KMS-11 (cell line): Measurements from ENCODE around the gene MCAT.
"Not testable (repeated sequence)": the region's sequence is repeated elsewhere in the genome, so short reads cannot be mapped to it uniquely, and the experiment has no call there.

Experiments
- H2AFZ ChIP-seq: fragments of 200-600 bp; sonication (generic); 2 replicates; pipeline ENCODE4 v1.6.1; 2016; ENCODE audit warnings: antibody characterized with exemption, mixed run types, low read depth
- H3K27ac ChIP-seq: fragments of 200-600 bp; sonication (generic); 2 replicates; pipeline ENCODE4 v1.6.1; 2016; ENCODE audit warnings: mild to moderate bottlenecking, mixed run types
- H3K27me3 ChIP-seq: fragments of 200-600 bp; sonication (generic); 2 replicates; pipeline ENCODE4 v1.6.1; 2017; ENCODE audit warnings: mild to moderate bottlenecking, low read depth, mixed run types, moderate library complexity; ENCODE audit not compliant: insufficient read depth
- H3K36me3 ChIP-seq: fragments of 200-600 bp; sonication (generic); 2 replicates; pipeline ENCODE4 v1.6.1; 2017; ENCODE audit warnings: mild to moderate bottlenecking, mixed run types; ENCODE audit not compliant: insufficient read depth
- H3K4me1 ChIP-seq: fragments of 200-600 bp; sonication (generic); 2 replicates; pipeline ENCODE4 v1.6.1; 2016; ENCODE audit warnings: mild to moderate bottlenecking, low read depth, mixed run types; ENCODE audit not compliant: poor library complexity, severe bottlenecking
- H3K4me2 ChIP-seq: fragments of 200-600 bp; sonication (generic); 2 replicates; pipeline ENCODE4 v1.7.0; 2016; ENCODE audit warnings: mild to moderate bottlenecking, mixed run types
- H3K4me3 ChIP-seq: fragments of 200-600 bp; sonication (generic); IDR thresholded peaks from 2 replicates; pipeline ENCODE4 v1.6.1; 2017; ENCODE audit warnings: low read depth, low read length, mixed read lengths; ENCODE audit not compliant: insufficient read depth
- H3K79me2 ChIP-seq: fragments of 200-600 bp; sonication (generic); 2 replicates; pipeline ENCODE4 v1.6.1; 2016; ENCODE audit warnings: low read depth, mixed run types; ENCODE audit not compliant: insufficient read depth
- H3K9ac ChIP-seq: fragments of 200-600 bp; sonication (generic); 2 replicates; pipeline ENCODE4 v1.6.1; 2016; ENCODE audit warnings: mild to moderate bottlenecking, mixed run types
- H4K20me1 ChIP-seq: fragments of 200-600 bp; sonication (generic); 2 replicates; pipeline ENCODE4 v1.6.1; 2016; ENCODE audit warnings: mild to moderate bottlenecking, mixed run types; ENCODE audit not compliant: insufficient read depth
- CTCF ChIP-seq: fragments of 200-600 bp; sonication (generic); conservative IDR thresholded peaks from 2 replicates; pipeline ENCODE4 v1.6.1; 2017; ENCODE audit warnings: low read depth, mild to moderate bottlenecking, antibody characterized with exemption, low read length, moderate library complexity, mixed read lengths

The MCAT gene

GRCh38 chr22:43151251-43152002, 8.2 kb upstream of the MCAT start, which contains the start of gene TSPO:
Gene TSPO (plus strand): TSS chr22:43151559. CDS start chr22:43159239, 7,680 bp downstream.
- Histone ChIP-seq H3K36me3 (no peaks in the 10 kb centered on the region), H3K27ac (peak within 1 kb of the TSS; percentile 31; the same call in 1 of the 2 replicates), H3K4me1 (peaks cover 37% of the 10 kb centered on the region), H2AFZ (peak within 1 kb of the TSS; percentile 90), H3K4me3 (no peak within 1 kb of the TSS), H3K4me2 (peak within 1 kb of the TSS; percentile 73), H3K27me3 (no peaks in the 10 kb centered on the region), H3K9ac (peak within 1 kb of the TSS; percentile 66), H3K79me2 (peaks cover 4% of the 10 kb centered on the region; the same call in 1 of the 2 replicates), H4K20me1 (no peaks in the 10 kb centered on the region)
- TF ChIP-seq CTCF, result no peak

GRCh38 chr22:43150731-43151206, 7.6 kb upstream of the MCAT start:
- Histone ChIP-seq H3K27ac (no peak overlapping the region), H3K27me3 (no peaks in the 10 kb centered on the region), H3K4me3 (no peak overlapping the region), H4K20me1 (no peaks in the 10 kb centered on the region), H3K79me2 (peaks cover 4% of the 10 kb centered on the region; the same call in 1 of the 2 replicates), H3K4me1 (peaks cover 37% of the 10 kb centered on the region), H3K4me2 (peak overlapping the region; percentile 73), H2AFZ (peak overlapping the region; percentile 90), H3K9ac (no peak overlapping the region; the same call in 1 of the 2 replicates), H3K36me3 (no peaks in the 10 kb centered on the region)
- no peak for TF ChIP-seq CTCF

- Histone ChIP-seq H3K36me3 (no peaks in the 10 kb centered on the region), H3K4me3 (no peak overlapping the region), H3K9ac (no peak overlapping the region), H4K20me1 (no peaks in the 10 kb centered on the region), H3K4me2 (peak overlapping the region; percentile 17; the same call in 1 of the 2 replicates), H3K27ac (no peak overlapping the region), H3K4me1 (peaks cover 34% of the 10 kb centered on the region), H3K27me3 (no peaks in the 10 kb centered on the region), H2AFZ (no peak overlapping the region; the same call in 1 of the 2 replicates), H3K79me2 (no peaks in the 10 kb centered on the region)
- no peak for TF ChIP-seq CTCF
Measured at GRCh38 chr22:43148581-43148980, 5.4 kb upstream of the MCAT start.

GRCh38 chr22:43147821-43148220, 4.6 kb upstream of the MCAT start:
- Histone ChIP-seq H3K27me3 (no peaks in the 10 kb centered on the region), H2AFZ (peak overlapping the region; percentile 68), H3K9ac (peak overlapping the region; percentile 22; the same call in 1 of the 2 replicates), H3K27ac (peak overlapping the region; percentile 45; the same call in 1 of the 2 replicates), H3K4me1 (peaks cover 30% of the 10 kb centered on the region), H3K4me2 (peak overlapping the region; percentile 83), H4K20me1 (no peaks in the 10 kb centered on the region), H3K4me3 (no peak overlapping the region), H3K79me2 (no peaks in the 10 kb centered on the region), H3K36me3 (no peaks in the 10 kb centered on the region)
- TF ChIP-seq CTCF, result no peak

- H3K4me2 ChIP-seq, H2AFZ ChIP-seq, H3K9ac ChIP-seq, H3K27ac ChIP-seq, H3K27me3 ChIP-seq, H4K20me1 ChIP-seq, H3K36me3 ChIP-seq, H3K4me3 ChIP-seq: not testable (repeated sequence)
- Histone ChIP-seq H3K4me1 (peaks cover 36% of the 10 kb centered on the region), H3K79me2 (peaks cover 12% of the 10 kb centered on the region)
Measured at GRCh38 chr22:43146332-43146731, 3.1 kb upstream of the MCAT start.

- H4K20me1 ChIP-seq, H3K9ac ChIP-seq, H3K27ac ChIP-seq, H2AFZ ChIP-seq, H3K4me2 ChIP-seq, H3K4me3 ChIP-seq, H3K27me3 ChIP-seq, H3K36me3 ChIP-seq: not testable (repeated sequence)
- Histone ChIP-seq H3K79me2 (peaks cover 15% of the 10 kb centered on the region), H3K4me1 (peaks cover 32% of the 10 kb centered on the region)
Measured at GRCh38 chr22:43145371-43145770, 2.2 kb upstream of the MCAT start.
